Activated T-cell treated with anti-CD3 and anti-CD28 coated beads, Interleukin-2, amount 50 U/mL, for 72 hours (primary cell): Measurements from ENCODE around the gene HIC2. TPM values are rescaled to one million over a fixed set of nuclear protein-coding genes. Genes with fewer than 3 reads are reported as not detected.
"Not testable (repeated sequence)": the region's sequence is repeated elsewhere in the genome, so short reads cannot be mapped to it uniquely, and the experiment has no call there.

Experiments used
- ATAC-seq, 2 donors: fragments of 150-1000 bp; cut with Tn5 transposase; replicated peaks in 1 of 2; 2 replicates each; pipeline ENCODE4 v1.10.0; 2021; ENCODE audit warnings: moderate library complexity in 2 of 2, mild to moderate bottlenecking in 1 of 2
- DNase-seq, 2 donors: peaks; one replicate each; pipeline ENCODE4 v3.0.0; 2021 to 2022; ENCODE audit warnings: mixed read lengths in 1 of 2
- H3K27ac Mint-ChIP-seq: one replicate; pipeline ENCODE4 v1.8.0; 2022; ENCODE audit warnings: mild to moderate bottlenecking, moderate library complexity, mixed read lengths
- H3K27me3 Mint-ChIP-seq: one replicate; pipeline ENCODE4 v1.8.0; 2022; ENCODE audit warnings: low read depth, mixed read lengths
- H3K36me3 Mint-ChIP-seq, 2 donors: one replicate each; pipeline ENCODE4 v1.8.0; 2022; ENCODE audit warnings: mixed read lengths in 2 of 2, mild to moderate bottlenecking in 1 of 2; ENCODE audit not compliant: insufficient read depth in 2 of 2
- H3K4me1 Mint-ChIP-seq: one replicate; pipeline ENCODE4 v1.8.0; 2022; ENCODE audit warnings: low read depth, mixed read lengths
- H3K4me3 Mint-ChIP-seq, 2 donors: one replicate each; pipeline ENCODE4 v1.8.0; 2022; ENCODE audit warnings: mild to moderate bottlenecking in 2 of 2, mixed read lengths in 2 of 2, moderate library complexity in 2 of 2
- H3K9me3 Mint-ChIP-seq, 2 donors: one replicate each; pipeline ENCODE4 v1.8.0; 2022; ENCODE audit warnings: mixed read lengths in 2 of 2
- total RNA-seq, 2 donors: library from RNA; stranded (reverse); gene quantifications; one replicate each; pipeline ENCODE4 v1.2.3, GENCODE V29; 2022

Gene HIC2, protein sequence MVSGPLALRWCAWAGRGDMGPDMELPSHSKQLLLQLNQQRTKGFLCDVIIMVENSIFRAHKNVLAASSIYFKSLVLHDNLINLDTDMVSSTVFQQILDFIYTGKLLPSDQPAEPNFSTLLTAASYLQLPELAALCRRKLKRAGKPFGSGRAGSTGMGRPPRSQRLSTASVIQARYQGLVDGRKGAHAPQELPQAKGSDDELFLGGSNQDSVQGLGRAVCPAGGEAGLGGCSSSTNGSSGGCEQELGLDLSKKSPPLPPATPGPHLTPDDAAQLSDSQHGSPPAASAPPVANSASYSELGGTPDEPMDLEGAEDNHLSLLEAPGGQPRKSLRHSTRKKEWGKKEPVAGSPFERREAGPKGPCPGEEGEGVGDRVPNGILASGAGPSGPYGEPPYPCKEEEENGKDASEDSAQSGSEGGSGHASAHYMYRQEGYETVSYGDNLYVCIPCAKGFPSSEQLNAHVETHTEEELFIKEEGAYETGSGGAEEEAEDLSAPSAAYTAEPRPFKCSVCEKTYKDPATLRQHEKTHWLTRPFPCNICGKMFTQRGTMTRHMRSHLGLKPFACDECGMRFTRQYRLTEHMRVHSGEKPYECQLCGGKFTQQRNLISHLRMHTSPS
- 1 to 10 TPM; 4.3 to 5.1 TPM for total RNA-seq

DNA sequence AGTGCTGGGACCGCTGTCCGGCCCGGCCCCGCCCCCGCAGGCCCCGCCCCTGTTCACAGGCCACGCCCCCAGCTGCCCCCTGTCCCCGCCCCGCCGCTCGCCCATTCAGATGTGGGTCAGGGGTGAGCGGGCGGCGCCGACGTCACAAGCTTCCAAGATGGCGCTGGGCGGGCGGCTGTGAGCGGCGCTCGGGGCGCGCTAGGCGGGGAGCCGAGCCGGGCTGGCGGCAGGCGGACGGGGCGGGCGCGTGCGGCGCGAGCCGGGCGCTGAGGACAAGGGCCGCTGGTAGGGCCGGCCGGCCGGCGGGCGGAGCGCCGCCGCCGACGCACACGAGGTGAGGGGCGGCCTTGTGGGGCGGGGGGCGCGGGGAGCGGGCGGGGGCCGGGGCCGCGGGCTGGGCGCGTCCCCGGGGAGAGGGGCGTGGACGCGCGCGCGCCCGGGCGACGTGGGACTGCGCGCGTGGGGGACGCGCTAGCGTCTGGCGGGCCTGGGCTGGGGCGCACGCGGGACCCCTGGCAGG lies at the start of gene HIC2:
Gene HIC2 (plus strand): TSS at position 145 of the 520 bp plus-strand sequence. CDS start 25,461 bp downstream, outside the sequence.
- H3K9me3 Mint-ChIP-seq, H3K36me3 Mint-ChIP-seq, H3K27me3 Mint-ChIP-seq, H3K4me1 Mint-ChIP-seq, H3K27ac Mint-ChIP-seq: not testable (repeated sequence)
- peak; percentile 89 to 90 for ATAC-seq
- peak; percentile 40 to 45 for DNase-seq
- peak within 1 kb of the TSS in 1 of 2 donors; percentile 47 for H3K4me3 Mint-ChIP-seq

DNA sequence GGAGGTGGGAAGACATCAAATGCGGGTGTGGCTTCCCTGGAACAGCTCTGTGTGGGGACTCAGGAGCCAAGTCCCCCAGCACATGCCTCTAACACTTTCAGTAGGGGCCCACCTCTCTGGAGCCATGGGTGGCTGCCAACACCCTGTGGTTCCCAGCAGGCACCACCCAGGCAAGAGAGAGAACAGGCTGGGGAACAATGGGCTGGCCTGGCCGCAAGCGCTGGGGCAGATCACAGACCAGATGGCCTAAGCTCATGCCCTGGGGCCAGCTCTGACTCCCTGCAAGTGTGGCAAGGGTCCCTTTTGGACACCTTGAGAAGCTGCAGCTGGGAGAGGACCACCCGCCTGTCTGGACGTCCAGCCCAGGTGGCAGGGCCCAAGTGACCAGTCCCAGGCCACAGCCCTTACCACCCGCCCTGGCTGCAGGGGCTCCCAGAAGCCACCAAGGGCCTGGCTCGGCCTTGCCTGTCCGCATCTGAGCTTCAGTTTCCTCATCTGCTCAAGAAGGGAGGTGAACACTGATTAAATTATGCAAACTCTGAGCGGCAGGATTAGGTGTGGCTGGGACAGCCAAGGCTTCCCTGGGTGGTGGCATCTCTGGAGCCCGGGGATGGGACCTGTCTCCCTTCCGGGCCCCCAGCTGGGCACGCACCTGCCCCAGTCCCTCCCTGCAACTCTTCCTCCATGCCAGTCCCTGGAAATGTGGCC lies 48.4 kb upstream of the HIC2 start:
- not testable (repeated sequence) for H3K4me1 Mint-ChIP-seq, H3K36me3 Mint-ChIP-seq, H3K27ac Mint-ChIP-seq, DNase-seq, H3K4me3 Mint-ChIP-seq, H3K27me3 Mint-ChIP-seq, ATAC-seq, H3K9me3 Mint-ChIP-seq

DNA sequence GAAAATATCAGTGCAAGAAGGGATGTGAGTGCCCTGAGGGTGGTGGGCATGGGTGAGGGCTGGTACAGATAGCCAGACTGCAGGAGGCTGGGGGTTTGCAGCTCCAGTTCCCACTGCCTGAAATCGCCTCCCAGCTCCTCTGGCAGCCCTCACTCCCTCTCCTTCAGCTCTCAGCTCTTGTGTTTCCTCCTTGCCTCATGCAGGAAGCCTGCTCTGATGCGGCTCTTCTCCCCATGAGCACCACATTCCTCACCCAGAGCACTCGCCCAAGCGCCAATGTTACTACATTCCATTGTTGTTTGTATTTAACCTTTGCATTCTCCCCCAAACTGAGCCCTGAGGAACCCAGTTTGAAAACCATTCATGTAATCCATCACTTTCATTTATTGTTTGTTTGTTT lies 41.3 kb upstream of the HIC2 start:
- ATAC-seq, H3K36me3 Mint-ChIP-seq, DNase-seq, H3K27me3 Mint-ChIP-seq, H3K9me3 Mint-ChIP-seq, H3K4me3 Mint-ChIP-seq, H3K4me1 Mint-ChIP-seq, H3K27ac Mint-ChIP-seq: not testable (repeated sequence)

DNA sequence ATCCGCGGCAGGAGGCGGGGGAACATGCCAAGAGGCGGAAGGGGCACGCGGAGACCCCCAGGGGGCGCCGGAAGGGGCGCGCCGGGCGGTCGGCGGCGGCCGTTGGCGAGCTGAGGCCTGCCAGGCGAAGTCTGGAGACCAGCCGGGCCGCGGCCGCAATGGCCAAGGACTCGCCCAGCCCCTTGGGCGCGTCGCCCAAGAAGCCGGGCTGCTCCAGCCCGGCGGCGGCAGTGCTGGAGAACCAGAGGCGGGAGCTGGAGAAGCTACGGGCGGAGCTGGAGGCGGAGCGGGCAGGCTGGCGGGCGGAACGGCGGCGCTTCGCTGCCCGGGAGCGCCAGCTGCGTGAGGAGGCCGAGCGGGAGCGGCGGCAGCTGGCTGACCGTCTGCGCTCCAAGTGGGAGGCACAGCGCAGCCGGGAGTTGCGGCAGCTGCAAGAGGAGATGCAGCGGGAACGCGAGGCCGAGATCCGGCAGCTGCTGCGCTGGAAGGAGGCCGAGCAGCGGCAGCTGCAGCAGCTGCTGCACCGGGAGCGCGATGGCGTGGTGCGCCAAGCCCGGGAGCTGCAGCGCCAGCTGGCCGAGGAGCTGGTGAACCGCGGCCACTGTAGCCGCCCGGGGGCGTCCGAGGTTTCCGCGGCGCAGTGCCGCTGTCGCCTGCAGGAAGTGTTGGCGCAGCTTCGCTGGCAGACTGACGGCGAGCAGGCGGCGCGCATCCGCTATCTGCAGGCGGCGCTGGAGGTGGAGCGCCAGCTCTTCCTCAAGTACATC lies 33.3 kb upstream of the HIC2 start, which contains the start of gene RIMBP3B:
Gene RIMBP3B (plus strand): TSS at position 51 of the 767 bp plus-strand sequence. CDS start 108 bp downstream, at position 159.
- H3K4me1 Mint-ChIP-seq, DNase-seq, H3K27ac Mint-ChIP-seq, H3K4me3 Mint-ChIP-seq, H3K27me3 Mint-ChIP-seq, H3K36me3 Mint-ChIP-seq, H3K9me3 Mint-ChIP-seq: not testable (repeated sequence)
- ATAC-seq: peak; percentile 87 to 89

DNA sequence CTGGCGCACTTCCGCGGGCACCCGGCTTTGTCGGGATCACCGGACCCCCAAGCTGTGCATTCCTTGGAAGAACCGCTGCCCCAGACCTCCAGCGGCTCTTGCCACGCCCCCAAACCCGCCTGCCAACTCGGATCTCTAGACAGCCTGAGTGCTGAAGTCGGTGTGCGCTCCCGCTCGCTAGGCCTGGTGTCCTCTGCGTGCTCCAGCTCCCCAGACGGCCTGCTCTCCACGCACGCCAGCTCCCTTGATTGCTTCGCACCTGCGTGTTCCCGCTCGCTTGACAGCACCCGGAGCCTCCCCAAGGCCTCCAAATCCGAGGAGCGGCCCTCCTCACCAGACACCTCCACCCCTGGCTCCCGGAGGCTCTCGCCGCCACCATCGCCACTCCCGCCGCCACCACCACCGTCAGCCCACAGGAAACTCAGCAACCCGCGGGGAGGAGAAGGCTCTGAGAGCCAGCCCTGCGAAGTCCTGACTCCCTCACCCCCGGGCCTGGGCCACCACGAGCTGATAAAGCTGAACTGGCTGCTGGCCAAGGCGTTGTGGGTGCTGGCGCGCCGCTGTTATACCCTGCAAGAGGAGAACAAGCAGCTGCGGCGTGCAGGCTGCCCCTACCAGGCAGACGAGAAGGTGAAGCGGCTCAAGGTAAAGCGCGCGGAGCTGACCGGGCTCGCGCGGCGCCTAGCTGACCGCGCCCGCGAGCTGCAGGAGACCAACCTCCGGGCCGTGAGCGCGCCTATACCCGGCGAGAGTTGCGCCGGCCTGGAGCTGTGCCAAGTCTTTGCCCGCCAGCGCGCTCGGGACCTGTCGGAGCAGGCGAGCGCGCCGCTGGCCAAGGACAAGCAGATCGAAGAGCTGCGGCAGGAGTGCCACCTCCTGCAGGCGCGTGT lies 32.5 kb upstream of the HIC2 start:
- not testable (repeated sequence) for H3K27ac Mint-ChIP-seq, H3K4me1 Mint-ChIP-seq, H3K36me3 Mint-ChIP-seq, H3K4me3 Mint-ChIP-seq, H3K27me3 Mint-ChIP-seq, DNase-seq, H3K9me3 Mint-ChIP-seq
- peak; percentile 69 to 71 for ATAC-seq

DNA sequence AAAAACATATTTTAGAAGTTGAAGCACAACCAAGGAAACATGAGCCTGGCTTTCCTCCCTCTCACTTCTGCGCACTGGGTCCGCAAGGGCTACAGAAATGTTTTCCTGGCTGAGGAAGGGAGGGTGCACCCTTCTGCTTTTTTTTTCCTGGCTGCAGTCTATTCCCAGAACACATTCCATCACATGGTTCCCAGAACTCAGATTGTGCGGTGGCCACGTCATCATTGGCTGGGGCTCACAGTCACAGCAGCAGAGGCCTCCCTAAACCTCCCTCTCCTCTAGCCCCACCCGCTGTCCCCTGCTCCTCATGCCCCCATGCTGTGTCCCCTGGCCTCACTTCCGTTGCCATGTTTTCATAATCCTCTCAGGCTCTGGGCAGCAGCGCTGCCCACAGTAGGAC lies 27.7 kb upstream of the HIC2 start:
- H3K27me3 Mint-ChIP-seq: not testable (repeated sequence)

DNA sequence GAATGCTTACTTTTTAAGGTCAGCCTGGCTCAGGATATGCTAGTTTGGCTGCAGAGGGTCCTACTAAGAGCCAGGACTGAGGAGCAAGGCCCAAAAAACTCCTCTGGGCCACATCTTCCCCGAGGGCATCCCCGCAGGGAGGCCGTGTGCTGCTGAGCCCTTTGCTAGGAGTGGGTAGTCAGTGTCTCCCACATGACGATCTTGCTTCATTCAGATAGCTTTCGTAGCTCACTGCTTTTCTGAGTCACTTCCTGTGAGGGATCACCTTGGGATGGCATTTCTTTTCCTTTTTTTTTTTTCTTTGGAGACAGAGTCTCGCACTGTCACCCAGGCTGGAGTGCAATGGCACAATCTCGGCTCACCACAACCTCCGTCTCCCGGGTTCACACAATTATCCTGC lies 27.2 kb upstream of the HIC2 start:
- H3K27ac Mint-ChIP-seq, H3K9me3 Mint-ChIP-seq, H3K4me3 Mint-ChIP-seq, H3K4me1 Mint-ChIP-seq, ATAC-seq, H3K27me3 Mint-ChIP-seq, DNase-seq, H3K36me3 Mint-ChIP-seq: not testable (repeated sequence)

More for the DNA sequence above, 27.7 kb upstream of the HIC2 start:
- not testable (repeated sequence) for DNase-seq, H3K9me3 Mint-ChIP-seq, H3K36me3 Mint-ChIP-seq, ATAC-seq, H3K4me3 Mint-ChIP-seq, H3K4me1 Mint-ChIP-seq, H3K27ac Mint-ChIP-seq

DNA sequence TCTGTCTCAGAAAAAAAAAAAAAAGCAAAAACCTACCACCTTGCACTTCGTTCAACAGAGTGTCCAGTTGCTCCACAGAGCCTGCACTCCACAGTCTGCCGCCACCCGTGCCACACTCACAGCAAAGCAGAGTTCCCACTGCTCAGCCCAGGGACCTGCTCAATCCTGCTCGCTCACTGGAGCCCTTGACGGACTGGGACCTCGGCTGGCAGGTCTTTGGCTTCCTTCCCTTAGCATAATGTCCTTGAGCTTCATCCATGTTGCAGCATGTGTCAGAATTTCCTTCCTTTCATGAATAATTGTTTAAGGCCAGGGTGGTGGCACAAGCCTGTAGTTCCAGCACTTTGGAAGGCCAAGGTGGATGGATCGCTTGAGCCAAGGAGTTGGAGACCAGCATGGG lies 22.6 kb upstream of the HIC2 start:
- ATAC-seq, H3K4me3 Mint-ChIP-seq, H3K4me1 Mint-ChIP-seq, H3K9me3 Mint-ChIP-seq, H3K27me3 Mint-ChIP-seq, H3K27ac Mint-ChIP-seq, DNase-seq, H3K36me3 Mint-ChIP-seq: not testable (repeated sequence)

DNA sequence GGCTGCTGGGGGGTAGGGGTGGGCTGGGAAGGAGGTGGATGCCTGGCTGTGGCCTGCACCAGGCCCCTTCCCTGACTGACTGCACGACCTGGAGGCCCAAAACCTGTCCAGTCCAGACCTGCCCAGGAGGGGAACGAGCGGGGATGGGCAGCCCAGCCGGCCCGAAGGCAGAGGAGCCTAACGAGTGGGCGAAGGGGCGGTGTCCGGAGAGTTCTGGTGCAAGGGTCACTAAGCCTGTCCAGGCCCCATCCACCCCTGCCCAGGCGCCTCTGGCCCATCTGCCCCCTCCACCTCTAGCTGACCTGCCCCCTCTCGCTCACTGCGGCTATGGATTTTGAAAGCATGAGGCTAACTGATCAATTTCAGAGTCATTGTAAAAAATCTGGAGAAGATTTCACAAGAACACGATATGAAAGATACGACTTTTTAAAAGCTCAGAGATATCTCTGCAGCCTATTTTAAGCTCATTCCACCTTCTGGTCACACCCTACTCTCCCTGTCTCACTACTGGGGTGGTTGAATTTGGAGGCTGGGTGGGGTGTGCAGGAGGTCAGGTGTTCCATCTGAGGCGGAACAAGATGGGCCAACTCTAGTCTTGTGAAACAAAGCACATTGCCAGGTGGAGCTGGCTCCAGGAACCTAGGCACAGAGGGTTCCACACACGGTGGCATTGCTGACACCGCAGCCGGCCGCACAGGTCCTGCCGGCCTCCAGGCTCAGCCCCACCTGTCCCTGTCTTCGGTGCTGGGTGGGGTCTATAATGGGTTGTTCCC lies 15.8 kb upstream of the HIC2 start:
- not testable (repeated sequence) for H3K4me1 Mint-ChIP-seq, H3K27me3 Mint-ChIP-seq, H3K9me3 Mint-ChIP-seq, ATAC-seq, H3K27ac Mint-ChIP-seq, DNase-seq, H3K4me3 Mint-ChIP-seq, H3K36me3 Mint-ChIP-seq

DNA sequence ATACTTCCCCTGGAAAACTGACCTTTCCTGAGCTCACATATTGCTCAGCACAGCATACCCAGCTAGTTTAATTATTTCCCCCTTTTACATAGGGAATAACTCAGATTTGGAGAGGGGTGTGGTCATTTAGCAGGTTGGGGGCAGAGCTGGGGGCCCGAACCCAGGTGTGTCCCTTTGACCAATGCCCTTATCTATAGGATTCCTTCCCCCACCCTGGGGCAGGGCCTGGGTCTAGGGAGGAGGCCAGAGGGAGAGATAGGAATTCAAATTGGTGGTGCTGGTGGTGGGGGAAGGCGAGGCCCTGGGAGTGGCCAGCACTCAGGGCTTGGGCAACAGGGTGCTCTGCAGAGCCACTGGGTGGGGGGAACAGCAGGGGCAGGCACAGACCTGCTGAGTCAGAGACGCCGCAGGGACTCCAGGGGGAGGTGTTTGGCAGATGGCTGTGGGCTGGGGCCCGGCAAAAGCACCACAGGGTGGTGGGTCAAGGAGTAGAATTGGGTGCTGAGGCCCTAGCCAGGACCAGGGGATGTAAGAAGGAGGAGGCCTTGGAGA lies 14.3 kb upstream of the HIC2 start:
- H3K4me1 Mint-ChIP-seq, ATAC-seq, H3K4me3 Mint-ChIP-seq, DNase-seq, H3K27ac Mint-ChIP-seq, H3K27me3 Mint-ChIP-seq, H3K36me3 Mint-ChIP-seq, H3K9me3 Mint-ChIP-seq: not testable (repeated sequence)

DNA sequence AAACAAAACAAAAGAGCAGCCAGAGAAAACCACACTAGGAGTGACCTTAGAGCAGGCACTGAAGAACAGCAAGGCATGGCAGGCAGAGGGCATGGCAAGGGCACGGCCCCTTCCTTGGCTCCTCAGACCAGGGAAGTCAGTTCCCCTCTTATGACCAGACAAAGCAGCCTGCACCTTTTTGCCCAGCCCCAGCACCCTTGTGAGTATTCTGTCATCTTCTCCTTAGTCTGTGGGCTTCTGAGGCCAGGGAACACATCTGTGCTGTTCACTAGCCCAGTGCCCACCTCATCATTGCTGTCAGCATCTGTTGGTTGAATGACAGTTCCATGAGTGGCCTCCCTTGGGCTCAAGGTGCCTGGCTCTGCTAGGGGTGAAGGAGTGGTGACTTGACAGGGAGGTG lies 10.0 kb upstream of the HIC2 start:
- H3K27ac Mint-ChIP-seq, H3K36me3 Mint-ChIP-seq, H3K27me3 Mint-ChIP-seq, H3K4me1 Mint-ChIP-seq, DNase-seq, H3K9me3 Mint-ChIP-seq, H3K4me3 Mint-ChIP-seq: not testable (repeated sequence)
- ATAC-seq: peak in 1 of 2 donors; percentile 21
